GM18499 (cell line): ENCODE data around the gene BCAP29.
"Not testable (repeated sequence)": the region's sequence is repeated elsewhere in the genome, so short reads cannot be mapped to it uniquely, and the experiment has no call there.

Experiments
- ATAC-seq: cut with Tn5 transposase; IDR thresholded peaks from one replicate; pipeline ENCODE4 v1.9.1; 2021; ENCODE audit warnings: moderate number of reproducible peaks; ENCODE audit not compliant: insufficient read depth, unreplicated experiment

The BCAP29 gene

GRCh38 chr7:107579885-107580715, at the start of gene BCAP29:
Gene BCAP29 (plus strand): TSS chr7:107580246. CDS start chr7:107580773, 527 bp downstream.
- peak; percentile 58 for ATAC-seq

- ATAC-seq: no peak
Observed at GRCh38 chr7:107530751-107531150, 49.3 kb upstream of the BCAP29 start.

GRCh38 chr7:107534139-107534538, 45.9 kb upstream of the BCAP29 start:
- no peak for ATAC-seq

GRCh38 chr7:107537228-107537627, 42.8 kb upstream of the BCAP29 start:
- ATAC-seq: not testable (repeated sequence)

- no peak for ATAC-seq
Observed at GRCh38 chr7:107538001-107538400, 42.0 kb upstream of the BCAP29 start.

DNA sequence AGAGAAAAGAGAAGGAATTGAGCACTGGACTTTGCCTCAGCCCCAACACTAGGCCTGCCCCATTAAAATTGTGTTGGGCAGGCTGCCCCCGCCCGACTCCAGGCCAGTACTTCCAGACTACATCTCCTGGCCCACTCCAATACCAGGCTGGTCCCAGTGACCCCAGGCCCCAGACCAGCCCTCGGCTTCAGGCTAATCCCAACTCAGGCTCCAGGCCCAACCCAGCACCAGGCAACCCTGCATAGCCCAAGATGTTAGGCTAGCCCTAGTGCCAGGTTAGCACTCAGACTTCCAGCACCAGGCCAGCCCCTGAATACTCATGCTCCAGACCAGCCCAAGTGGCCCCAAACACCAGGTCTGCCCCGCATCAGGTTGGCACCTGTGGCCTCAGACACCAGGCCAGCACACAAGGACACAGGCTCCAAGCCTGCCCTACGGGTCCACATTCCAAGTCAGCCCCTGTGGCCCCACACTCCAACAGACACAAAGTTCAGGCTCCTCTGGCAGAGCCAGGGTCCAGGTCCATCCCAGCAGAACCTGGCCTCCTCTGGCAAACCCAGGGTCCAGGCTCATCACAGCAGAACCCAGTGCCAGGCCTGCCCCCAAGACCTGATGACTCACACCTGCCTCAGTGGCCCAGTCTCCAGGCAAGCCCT, 36.6 kb upstream of the BCAP29 start:
- ATAC-seq: no peak

DNA sequence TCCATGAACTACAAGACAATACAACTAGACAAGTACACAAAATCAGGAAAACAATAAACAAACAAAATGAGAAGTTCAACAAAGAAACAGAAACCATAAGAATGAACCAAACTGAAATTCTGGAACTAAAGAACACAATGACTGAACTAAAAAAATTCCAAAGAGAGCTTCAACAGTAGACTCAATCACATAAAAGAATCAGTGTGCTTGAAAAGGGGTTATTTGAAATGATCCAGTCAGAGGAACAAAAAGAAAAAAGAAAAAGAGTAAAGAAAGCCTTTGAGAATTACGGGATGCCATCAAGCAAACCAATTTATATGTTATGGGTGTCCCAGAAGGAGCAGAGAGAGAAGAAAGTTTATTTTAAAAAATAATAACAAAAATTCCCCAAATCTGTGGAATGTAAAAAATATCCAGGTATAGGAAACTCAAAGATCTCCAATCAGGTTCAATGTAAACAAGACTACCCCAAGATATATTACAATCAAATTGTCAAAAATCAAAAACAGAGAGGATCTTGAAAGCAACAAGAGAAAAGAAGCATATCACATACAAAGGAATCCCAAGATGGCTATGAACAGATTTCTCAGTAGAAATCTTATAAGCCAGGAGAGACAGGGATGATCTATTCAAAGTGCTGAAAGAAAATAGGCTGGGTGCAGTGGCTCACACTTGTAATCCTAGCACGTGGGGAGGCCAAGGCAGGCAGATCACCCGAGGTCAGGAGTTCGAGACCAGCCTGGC, 35.0 kb upstream of the BCAP29 start:
- no peak for ATAC-seq

DNA sequence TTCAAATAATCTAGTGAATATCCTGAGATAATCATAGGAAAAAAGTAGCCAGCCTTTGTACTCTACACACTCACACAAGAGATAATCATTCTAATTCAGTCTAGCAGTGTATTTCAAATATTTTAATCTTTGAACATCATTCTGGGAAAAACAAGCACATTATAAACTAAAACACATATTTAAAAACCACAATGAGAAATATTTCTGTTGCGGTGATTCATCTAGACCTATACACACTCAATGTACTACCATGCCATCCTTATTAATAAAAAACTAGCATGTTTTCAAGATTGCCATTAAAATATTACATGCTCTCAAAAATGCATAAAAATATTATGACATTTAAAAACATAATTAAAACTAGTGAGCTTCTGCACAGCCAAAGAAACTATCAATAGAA, 28.1 kb upstream of the BCAP29 start:
- ATAC-seq: no peak

- no peak for ATAC-seq
Observed at GRCh38 chr7:107555893-107556292, 24.2 kb upstream of the BCAP29 start.

DNA sequence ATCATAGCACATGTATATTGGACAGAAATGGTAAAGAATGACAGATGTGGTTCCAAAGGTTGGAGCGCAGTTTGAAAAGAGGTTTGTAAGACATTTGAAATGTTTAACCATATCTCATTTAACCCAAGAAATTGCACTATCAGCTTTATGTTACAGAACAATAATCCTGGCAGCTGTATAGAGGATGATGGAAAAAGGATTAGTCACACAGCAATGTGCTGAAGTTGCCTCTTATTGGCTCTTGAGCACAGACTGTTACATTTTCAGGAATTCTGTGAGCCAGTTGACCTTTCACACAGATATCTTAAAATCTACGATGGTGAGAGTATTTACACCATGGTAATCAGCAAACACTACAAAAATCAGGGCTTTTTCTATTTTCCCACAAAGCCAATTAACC, 20.2 kb upstream of the BCAP29 start:
- ATAC-seq: no peak

DNA sequence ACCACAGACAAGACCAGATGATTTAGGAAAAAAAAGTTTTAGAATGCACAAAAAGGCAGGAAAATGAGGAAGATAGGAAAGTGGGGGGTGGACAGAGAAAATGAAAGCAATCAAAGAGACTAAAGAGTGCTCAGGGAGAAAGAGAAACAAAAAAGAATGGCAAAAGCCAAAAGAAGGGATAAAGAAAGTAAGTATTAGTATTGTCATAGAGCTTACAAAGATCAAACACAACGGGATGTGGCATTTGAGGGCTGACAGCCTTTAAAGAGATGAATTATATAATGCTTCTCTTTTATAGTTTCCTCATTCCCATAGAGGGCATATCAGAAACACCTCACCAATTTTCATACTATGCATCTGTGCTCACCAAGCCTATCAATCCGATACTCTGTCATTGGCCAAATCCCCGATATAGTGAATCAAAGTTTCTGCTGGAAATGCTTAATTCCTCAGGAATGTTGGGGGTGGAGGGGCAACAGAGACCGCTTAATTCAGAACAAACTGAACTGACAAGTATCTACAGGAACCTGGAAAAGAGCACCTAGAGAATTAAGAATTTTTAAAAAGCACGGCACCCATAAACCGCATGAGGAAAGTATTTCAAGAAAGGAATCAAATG, 19.0 kb upstream of the BCAP29 start:
- no peak for ATAC-seq

DNA sequence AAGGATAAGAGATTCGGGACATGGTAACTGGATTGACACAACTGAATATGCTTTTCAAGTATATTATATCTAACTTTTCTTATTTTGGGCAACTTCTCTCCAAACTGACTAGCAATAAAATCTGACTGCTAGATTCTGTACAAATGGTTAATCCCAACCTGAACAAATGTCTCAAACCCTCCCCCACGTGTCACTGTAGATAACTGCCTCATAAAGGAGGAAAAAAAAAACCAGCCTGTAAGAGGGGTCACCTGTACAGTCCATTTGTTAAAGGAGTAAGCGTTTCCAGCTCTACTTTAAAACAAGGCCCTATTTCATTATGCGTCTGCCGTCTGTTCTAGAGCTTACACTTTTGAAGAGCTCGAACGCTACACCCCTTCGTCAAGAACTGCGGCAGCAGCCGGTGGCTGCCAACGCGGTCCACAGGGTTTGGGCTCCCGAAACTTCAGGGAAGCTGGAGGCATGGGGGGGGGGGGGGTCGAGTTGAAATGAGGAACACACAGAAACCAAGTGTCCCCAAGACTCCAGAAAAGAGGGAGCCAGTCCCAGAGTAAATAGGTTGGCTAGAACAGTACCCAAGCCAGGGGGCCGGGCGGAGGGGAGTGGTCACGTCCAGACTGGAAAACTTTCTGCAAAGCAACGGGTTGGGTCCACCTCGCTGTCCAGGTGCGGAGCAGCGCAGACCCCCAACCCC, 16.8 kb upstream of the BCAP29 start:
- ATAC-seq: peak; percentile 34

DNA sequence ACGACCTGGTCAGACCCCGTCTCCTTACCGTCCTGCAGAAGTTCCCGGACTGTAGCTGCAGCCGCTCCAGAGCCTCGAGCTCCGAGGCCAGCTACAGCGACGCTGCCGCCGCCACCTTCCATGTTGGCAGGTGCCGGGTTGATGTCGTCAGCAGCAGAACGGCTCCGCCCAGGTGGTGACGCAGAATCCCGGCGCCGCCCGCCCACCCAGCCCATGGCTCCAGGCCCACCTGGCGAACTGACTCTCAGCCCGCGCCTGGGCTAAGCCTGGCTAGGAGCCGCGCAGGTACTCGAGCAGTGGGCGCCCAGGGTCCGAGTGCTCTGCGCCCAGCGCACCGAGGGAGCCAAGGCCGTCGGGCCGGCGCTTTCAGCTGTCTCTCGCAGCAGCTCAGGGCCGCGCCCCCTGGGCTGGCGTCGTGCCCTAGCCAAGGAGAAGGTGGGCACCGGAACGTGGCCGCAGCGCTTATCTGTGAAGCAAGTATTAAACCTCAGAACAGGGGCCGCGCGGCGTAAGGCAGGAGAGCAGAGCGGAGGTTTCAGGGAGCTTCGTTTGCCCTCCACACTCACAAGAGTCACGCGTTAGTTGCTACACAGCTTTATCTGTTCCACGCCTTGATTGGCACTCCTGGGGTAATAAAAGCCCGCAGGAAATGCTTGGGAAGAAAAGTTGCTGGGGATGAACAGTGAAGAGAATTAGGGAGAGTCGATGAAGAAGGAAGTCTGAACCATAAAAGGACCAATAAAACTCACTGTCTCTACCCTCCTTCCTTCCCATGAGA, 16.1 kb upstream of the BCAP29 start, which contains the start of the genes COG5 and DUS4L:
Gene COG5 (minus strand): TSS at position 146 of the 778 bp plus-strand sequence. CDS start 24 bp downstream, at position 122.
Gene DUS4L (plus strand): TSS at position 197 of the 778 bp plus-strand sequence. CDS start 3,100 bp downstream, outside the sequence.
- peak; percentile 84 for ATAC-seq

DNA sequence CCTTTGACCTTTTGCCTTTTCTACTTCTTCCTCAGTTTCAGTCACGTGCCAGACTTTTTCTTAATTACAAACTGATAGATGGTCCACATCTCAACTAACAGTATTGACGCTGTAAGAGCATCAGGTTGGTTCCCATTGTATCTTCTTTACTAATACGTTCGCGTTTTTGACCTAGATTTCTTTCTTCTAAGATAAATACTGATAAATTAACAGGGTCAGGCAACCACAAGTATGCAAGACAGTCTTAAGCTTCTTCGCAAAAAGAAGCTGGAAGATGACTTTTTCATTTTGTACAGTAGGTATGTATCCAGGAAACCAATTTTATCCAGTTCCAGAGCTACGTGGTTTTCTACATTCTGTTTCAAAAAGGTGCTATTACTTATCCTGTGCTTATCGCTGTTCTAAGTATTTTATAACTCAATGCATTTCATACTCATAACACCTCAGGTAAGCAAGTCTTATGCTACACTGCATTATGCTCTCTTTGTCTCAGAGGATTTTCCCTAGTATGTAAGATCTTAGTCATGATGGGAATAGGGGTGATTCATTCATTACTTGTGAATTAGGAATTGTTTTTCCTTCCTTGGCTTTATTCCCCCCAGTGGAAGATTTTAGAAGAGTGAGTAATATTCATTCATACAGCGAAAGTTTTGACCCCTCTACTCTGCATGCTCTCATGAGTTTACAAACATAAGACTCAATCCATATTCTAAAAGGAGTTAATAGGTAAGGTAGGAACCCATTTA, 15.3 kb upstream of the BCAP29 start:
- no peak for ATAC-seq

- no peak for ATAC-seq
Observed at GRCh38 chr7:107570298-107570697, 9.7 kb upstream of the BCAP29 start.

DNA sequence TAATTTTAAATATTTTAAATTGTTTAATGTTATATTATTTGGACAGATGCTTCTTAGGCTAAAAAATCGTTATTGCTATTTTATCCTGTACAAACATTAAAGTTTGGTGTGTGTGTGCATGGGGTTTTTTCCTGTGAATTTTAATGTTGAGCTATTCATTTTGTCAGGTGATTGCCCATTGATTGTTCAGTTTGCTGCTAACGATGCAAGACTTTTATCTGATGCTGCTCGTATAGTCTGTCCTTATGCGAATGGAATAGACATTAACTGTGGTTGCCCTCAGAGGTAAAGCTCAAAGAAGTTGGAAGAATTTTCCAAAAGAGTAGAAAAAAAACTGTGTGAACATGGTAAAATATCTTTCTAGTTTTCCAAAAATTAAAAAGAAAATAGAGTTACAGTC, 6.5 kb upstream of the BCAP29 start:
- no peak for ATAC-seq

- no peak for ATAC-seq
Observed at GRCh38 chr7:107579554-107579884, 527 bp upstream of the BCAP29 start.

- no peak for ATAC-seq
Observed at GRCh38 chr7:107580716-107581383, 804 bp downstream of the BCAP29 start.
